ENCODE results near the gene NCOA3. TPM values are rescaled to one million over a fixed set of nuclear protein-coding genes. Genes with fewer than 3 reads are reported as not detected.
"Not testable (repeated sequence)": the region's sequence is repeated elsewhere in the genome, so short reads cannot be mapped to it uniquely, and the experiment has no call there.

Gene NCOA3
- total RNA-seq, 1 donor from 2014 or later, result 187 TPM

DNA sequence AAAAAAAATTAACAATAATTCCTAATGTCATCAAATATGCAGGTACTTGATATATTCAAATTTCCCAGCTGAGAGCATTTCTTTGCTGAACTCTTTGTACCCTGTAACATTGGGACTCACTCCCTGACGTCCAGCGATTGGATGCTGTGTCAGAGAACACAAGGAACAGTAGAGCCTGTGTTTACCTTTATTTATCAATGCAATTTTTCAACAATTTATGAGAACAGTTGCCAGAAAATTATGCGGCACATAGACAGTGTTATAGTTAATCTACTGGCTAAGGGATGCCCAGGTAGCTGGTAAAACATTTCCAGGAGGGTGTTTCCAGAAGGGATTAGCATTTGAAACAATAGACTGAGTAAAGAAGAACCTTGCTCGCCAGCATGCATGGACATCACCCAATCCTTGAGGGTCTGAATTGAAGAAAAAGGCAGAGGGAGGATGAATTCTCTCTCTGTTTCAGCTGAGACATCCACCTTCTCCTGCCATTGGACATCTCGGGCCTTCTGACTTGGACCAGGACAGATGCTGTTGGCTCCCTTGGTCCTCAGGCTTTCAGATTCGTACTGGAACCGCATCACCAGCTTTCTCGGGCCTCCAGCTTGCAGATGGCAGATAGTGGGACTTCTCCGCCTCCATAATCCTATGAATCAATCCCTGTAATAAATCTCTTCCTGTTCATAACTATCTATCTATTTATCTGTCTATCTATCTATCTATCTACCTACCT lies 42.2 kb upstream of the NCOA3 start:
- ChIA-PET POLR2A (interaction anchor here (0.5 to 1.3 kb wide), 6 partner anchors 9 to 71 kb away, joined by 3 to 6 read pairs (median 4); no protein-coding TSS in a partner anchor), CTCF (no interaction called here)
- H3K27ac Mint-ChIP-seq, result no peak overlapping the region
- intact Hi-C loops (cut with micrococcal nuclease), result no loop called here
- H3K36me3 Mint-ChIP-seq (ENCODE audit: low read depth), result no peaks in the 10 kb centered on the region
- peaks cover 22% of the 10 kb centered on the region for H3K4me1 Mint-ChIP-seq
- no peaks in the 10 kb centered on the region for H3K9me3 Mint-ChIP-seq
- TF ChIP-seq CTCF (IDR thresholded peaks at IDR 0.05), result no peak
- no peak overlapping the region for H3K4me3 Mint-ChIP-seq
- DNase-seq (no peak), ATAC-seq (ENCODE audit: low read depth) (no peak)
- H3K27me3 Mint-ChIP-seq, result no peaks in the 10 kb centered on the region

DNA sequence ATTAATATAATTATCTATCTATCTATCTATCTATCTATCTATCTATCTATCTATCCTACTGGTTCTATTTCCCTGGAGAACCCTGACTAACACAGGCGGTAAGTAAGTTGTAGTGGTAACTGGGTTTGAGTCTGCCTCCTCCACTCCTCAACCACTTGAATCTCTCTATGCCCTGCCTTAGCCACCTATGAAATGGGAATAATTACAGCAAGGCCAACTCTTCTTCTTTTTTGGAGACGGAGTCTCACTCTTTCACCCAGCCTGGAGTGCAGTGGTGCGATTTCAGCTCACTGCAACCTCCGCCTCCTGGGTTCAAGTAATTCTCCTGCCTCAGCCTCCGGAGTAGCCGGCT lies 41.0 kb upstream of the NCOA3 start:
- H3K9me3 Mint-ChIP-seq; H3K27me3 Mint-ChIP-seq; intact Hi-C loops (cut with micrococcal nuclease); DNase-seq; H3K36me3 Mint-ChIP-seq (ENCODE audit: low read depth); ATAC-seq (ENCODE audit: low read depth); CTCF ChIA-PET; H3K4me3 Mint-ChIP-seq; POLR2A ChIA-PET; H3K27ac Mint-ChIP-seq: not testable (repeated sequence)
- H3K4me1 Mint-ChIP-seq, result peaks cover 12% of the 10 kb centered on the region

DNA sequence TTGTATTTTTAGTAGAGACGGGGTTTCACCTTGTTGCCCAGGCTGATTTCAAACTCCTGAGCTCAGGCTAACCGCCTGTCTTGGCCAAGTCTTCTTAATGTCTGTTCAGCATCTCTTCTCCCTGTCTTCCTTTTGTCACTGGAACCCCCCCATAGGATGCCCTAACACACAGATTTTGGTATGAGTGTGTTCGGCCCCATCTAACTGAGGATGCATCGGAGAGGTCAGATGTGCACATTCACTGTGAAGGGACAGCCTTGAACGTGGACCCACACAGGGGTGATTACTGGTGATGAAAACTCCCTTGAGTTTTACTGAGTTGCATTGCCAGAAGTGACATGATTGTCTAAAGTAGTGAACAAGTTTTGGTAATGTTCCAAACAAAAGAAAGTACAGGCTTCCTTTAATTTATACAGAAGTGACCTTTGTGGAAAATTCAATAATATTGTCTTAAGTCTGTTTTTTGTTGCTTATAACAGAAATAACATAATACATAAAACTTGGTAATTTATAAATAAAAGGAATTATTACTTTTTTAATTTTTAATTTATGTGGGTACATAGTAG lies 40.5 kb upstream of the NCOA3 start:
- Mint-ChIP-seq H3K27me3 (no peaks in the 10 kb centered on the region), H3K4me1 (peaks cover 15% of the 10 kb centered on the region), H3K27ac (no peak overlapping the region), H3K9me3 (no peaks in the 10 kb centered on the region), H3K36me3 (ENCODE audit: low read depth) (no peaks in the 10 kb centered on the region), H3K4me3 (no peak overlapping the region)
- CTCF ChIA-PET, result no interaction called here
- ATAC-seq (ENCODE audit: low read depth) (no peak), DNase-seq (no peak)
- intact Hi-C loops (cut with micrococcal nuclease), result no loop called here
- TF ChIP-seq CTCF (IDR thresholded peaks at IDR 0.05), result no peak
- POLR2A ChIA-PET, result interaction anchor here (0.6 kb wide), 1 partner anchor 26 kb away, joined by 3 read pairs; no protein-coding TSS in a partner anchor

DNA sequence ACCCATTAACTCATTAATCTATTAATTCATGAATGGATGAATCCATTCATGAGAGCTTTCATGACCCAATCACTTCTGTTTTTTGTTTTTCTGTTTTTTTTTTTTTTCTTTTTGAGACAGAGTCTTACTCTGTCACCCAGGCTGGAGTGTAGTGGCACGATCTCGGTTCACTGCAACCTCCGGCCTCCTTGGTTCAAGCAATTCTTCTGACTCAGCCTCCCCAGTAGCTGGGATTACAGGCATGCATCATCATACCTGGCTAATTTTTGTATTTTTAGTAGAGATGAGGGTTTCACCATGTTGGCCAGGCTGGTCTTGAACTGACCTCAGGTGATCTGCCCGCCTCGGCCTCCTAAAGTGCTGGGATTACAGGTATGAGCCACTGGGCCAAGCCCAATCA lies 39.8 kb upstream of the NCOA3 start:
- H3K27me3 Mint-ChIP-seq; intact Hi-C loops (cut with micrococcal nuclease); CTCF ChIA-PET; ATAC-seq (ENCODE audit: low read depth); H3K9me3 Mint-ChIP-seq; H3K27ac Mint-ChIP-seq; H3K4me3 Mint-ChIP-seq; DNase-seq; H3K36me3 Mint-ChIP-seq (ENCODE audit: low read depth): not testable (repeated sequence)
- H3K4me1 Mint-ChIP-seq, result peaks cover 20% of the 10 kb centered on the region
- POLR2A ChIA-PET, result interaction anchor here (0.6 kb wide), 1 partner anchor 26 kb away, joined by 3 read pairs; no protein-coding TSS in a partner anchor

DNA sequence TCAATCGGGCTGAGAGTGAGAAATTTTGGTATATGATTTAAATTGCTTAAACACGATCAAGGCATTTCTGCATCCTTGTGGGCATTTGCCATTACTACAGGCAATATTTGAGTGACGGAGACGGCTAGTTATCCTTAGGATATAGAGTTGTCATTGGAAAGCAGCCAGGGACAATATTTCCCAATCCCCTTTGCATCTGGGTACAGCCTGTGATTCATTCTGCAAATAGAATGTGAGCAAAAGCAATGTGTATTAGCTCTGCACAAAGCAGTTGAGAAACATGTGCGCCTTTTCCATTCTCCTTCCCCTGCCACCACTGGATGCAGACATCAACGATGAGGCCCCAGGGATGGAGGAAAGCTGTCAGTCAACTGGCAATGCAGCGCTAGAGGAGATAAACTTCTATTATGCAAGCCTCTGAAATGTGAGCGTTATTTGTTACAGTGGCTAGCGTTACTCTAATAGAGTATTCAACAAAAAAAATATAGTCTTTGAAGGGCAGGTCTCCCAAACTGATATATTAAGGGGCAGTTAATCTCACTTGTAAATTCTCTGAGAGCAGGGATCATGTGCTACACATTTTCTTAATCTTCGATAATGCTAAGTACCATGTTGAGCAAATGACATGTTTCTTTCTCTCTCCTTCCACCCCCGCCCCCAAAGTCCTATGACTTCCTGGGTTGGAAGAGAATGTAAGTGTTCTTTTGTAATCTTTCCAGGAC lies 37.1 kb upstream of the NCOA3 start:
- DNase-seq, result no peak
- Mint-ChIP-seq H3K36me3 (ENCODE audit: low read depth) (no peaks in the 10 kb centered on the region), H3K4me3 (no peak overlapping the region), H3K27ac (peak overlapping the region; percentile 50), H3K27me3 (no peaks in the 10 kb centered on the region), H3K9me3 (no peaks in the 10 kb centered on the region), H3K4me1 (peaks cover 37% of the 10 kb centered on the region)
- intact Hi-C loops (cut with micrococcal nuclease), result no loop called here
- CTCF ChIA-PET, result interaction anchor here (1.2 kb wide), 1 partner anchor 80 kb away, joined by 3 read pairs; no protein-coding TSS in a partner anchor
- POLR2A ChIA-PET, result interaction anchor here (0.6 to 1.2 kb wide), 2 partner anchors 9 to 50 kb away, joined by 3 to 4 read pairs; no protein-coding TSS in a partner anchor
- ATAC-seq (ENCODE audit: low read depth), result no peak
- TF ChIP-seq CTCF (IDR thresholded peaks at IDR 0.05), result no peak

Data from activated B cell treated with CpG ODN at 0.5 μM for 24 hours (primary cell).